SU-DHL-6 (cell line): Measurements from ENCODE around the gene ZNF658.
"Not testable (repeated sequence)": the region's sequence is repeated elsewhere in the genome, so short reads cannot be mapped to it uniquely, and the experiment has no call there.

ENCODE experiments used
- EZH2phosphoT487 ChIP-seq: fragments of 200-600 bp; sonication (generic), shearing (Covaris generic); conservative IDR thresholded peaks from 2 replicates; pipeline ENCODE4 v1.6.1; 2018; ENCODE audit warnings: mild to moderate bottlenecking, antibody characterized with exemption, low read length, moderate library complexity, mixed read lengths
- TF ChIP-seq, protein P1 (sequence below): fragments of 200-600 bp; sonication (generic); IDR thresholded peaks from one replicate; pipeline ENCODE4 v1.5.1; 2017; ENCODE audit warnings: antibody characterized with exemption, mild to moderate bottlenecking, low read length, moderate library complexity; ENCODE audit not compliant: insufficient read depth, poor library complexity, severe bottlenecking

DNA sequence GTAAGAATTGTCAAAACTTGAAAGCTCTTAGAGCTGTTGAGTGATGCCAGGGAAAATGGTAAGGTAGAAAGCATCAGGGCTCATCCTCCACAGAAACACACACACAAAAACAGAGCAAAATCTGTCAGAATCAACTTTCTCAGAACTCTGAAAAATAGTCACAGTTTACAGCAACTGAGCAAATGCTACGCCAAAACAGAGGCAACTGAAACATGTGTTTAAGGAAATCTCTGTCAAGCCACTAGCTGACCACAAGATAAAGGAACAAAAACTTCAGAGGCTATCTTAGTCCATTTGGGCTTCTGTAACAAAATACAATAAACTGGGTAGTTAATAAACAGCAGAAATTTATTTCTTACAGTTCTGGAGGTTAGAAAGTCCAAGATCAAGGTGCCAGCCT lies 10.2 kb upstream of the ZNF658 start:
- TF ChIP-seq, protein P1, sequence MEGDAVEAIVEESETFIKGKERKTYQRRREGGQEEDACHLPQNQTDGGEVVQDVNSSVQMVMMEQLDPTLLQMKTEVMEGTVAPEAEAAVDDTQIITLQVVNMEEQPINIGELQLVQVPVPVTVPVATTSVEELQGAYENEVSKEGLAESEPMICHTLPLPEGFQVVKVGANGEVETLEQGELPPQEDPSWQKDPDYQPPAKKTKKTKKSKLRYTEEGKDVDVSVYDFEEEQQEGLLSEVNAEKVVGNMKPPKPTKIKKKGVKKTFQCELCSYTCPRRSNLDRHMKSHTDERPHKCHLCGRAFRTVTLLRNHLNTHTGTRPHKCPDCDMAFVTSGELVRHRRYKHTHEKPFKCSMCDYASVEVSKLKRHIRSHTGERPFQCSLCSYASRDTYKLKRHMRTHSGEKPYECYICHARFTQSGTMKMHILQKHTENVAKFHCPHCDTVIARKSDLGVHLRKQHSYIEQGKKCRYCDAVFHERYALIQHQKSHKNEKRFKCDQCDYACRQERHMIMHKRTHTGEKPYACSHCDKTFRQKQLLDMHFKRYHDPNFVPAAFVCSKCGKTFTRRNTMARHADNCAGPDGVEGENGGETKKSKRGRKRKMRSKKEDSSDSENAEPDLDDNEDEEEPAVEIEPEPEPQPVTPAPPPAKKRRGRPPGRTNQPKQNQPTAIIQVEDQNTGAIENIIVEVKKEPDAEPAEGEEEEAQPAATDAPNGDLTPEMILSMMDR = not testable (repeated sequence)
- TF ChIP-seq EZH2phosphoT487 = not testable (repeated sequence)
